ENCODE measurements around the gene PFDN2.

DNA sequence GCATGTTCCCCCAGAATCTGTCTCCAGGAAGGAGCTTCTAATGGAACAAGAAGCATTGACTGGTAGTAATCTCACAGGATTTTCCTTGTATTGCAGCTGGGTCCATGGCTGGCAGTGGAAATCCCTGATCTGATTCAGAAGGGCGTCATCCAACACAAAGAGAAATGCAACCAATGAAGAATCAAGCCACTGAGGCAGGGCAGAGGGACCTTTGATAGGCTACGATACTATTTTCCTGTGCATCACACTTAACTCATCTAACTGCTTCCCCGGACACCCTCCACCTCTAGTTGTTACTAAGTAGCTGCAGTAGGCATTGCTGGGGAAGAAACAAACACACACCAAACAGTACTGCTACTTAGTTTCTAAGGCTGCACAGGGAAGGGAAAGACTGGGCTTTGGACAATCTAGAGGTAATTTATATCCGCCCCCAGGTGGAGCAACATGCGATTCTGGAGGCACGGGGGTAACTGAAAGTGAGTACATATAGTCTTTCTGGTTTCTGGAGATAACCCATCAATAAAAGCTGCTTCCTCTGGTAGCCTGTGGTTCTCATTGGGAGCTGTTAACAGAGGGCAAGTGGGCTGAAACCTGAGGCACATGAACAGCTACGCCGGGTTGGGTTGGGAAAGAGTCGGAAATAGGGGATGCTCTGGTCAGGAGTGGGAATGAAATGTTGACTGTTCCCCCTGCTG, 40.6 kb upstream of the PFDN2 start:
- TF ChIP-seq, protein P1, sequence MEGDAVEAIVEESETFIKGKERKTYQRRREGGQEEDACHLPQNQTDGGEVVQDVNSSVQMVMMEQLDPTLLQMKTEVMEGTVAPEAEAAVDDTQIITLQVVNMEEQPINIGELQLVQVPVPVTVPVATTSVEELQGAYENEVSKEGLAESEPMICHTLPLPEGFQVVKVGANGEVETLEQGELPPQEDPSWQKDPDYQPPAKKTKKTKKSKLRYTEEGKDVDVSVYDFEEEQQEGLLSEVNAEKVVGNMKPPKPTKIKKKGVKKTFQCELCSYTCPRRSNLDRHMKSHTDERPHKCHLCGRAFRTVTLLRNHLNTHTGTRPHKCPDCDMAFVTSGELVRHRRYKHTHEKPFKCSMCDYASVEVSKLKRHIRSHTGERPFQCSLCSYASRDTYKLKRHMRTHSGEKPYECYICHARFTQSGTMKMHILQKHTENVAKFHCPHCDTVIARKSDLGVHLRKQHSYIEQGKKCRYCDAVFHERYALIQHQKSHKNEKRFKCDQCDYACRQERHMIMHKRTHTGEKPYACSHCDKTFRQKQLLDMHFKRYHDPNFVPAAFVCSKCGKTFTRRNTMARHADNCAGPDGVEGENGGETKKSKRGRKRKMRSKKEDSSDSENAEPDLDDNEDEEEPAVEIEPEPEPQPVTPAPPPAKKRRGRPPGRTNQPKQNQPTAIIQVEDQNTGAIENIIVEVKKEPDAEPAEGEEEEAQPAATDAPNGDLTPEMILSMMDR (IDR thresholded peaks at IDR 0.05): no peak
- TF ChIP-seq POLR2A (IDR thresholded peaks at IDR 0.05): no peak

Measured in thyroid gland (tissue), 4 donors.